Cardiac atrium fibroblast (primary cell): ENCODE results near the gene SETD1B. TPM values are rescaled to one million over a fixed set of nuclear protein-coding genes. Genes with fewer than 3 reads are reported as not detected.

Source experiments
- total RNA-seq: library from RNA; depleted of rRNA; stranded (reverse); fragments of >200 nt; gene quantifications from 2 replicates; pipeline ENCODE4 v1.2.3, GENCODE V29; 2015

The SETD1B gene
- total RNA-seq: 3.1 and 4.7 TPM in 2 replicates

GRCh38 chr12:121803861-121804416, at the start of gene SETD1B:
TSS of gene SETD1B (plus strand) at chr12:121804009. CDS start at chr12:121804738, 729 bp downstream.

GRCh38 chr12:121793440-121793837, 10.4 kb upstream of the SETD1B start, which contains the start of gene RHOF:
TSS of gene RHOF (minus strand) at chr12:121793688. CDS start at chr12:121793633, 55 bp downstream.

GRCh38 chr12:121858662-121859572, 55.1 kb downstream of the SETD1B start, which contains the start of gene HPD:
TSS of gene HPD (minus strand) at chr12:121858859. CDS start at chr12:121858823, 36 bp downstream.

Other genes starting within 250 kb of the SETD1B start
- 19.0 and 27.1 TPM in 2 replicates for gene KDM2B, start 223.0 kb upstream of the SETD1B start, total RNA-seq
- 5.0 and 9.2 TPM in 2 replicates for gene ORAI1, start 177.5 kb upstream of the SETD1B start, total RNA-seq
- 0.90 TPM in 1 of 2 replicates, not detected in the other for gene MORN3, start 134.4 kb upstream of the SETD1B start, total RNA-seq
- 7.8 and 13.2 TPM in 2 replicates for gene TMEM120B, start 91.3 kb upstream of the SETD1B start, total RNA-seq
- 0.97 and 3.1 TPM in 2 replicates for gene RHOF, start 10.3 kb upstream of the SETD1B start, total RNA-seq
- 11.4 and 17.8 TPM in 2 replicates for gene HPD, start 54.9 kb downstream of the SETD1B start, total RNA-seq
- gene PSMD9, start 84.8 kb downstream of the SETD1B start, total RNA-seq: 90.4 and 107 TPM in 2 replicates
- gene CFAP251, start 114.6 kb downstream of the SETD1B start, total RNA-seq: 1.6 and 2.6 TPM in 2 replicates
- 1.3 and 2.4 TPM in 2 replicates for gene BCL7A, start 217.9 kb downstream of the SETD1B start, total RNA-seq